Keratinocyte (primary cell): ENCODE measurements around the gene MAGI2. TPM values are rescaled to one million over a fixed set of nuclear protein-coding genes. Genes with fewer than 3 reads are reported as not detected.

Experiments used
- DNase-seq: peaks from one replicate; pipeline ENCODE4 v3.0.0-alpha.2; 2011; ENCODE audit warnings: low read depth, missing footprints, low spot score
- FAIRE-seq: peaks from 2 replicates; lab custom pipeline; 2011; peaks lifted over from hg19 to GRCh38; lab: Jason Lieb, UNC
- H2AFZ ChIP-seq: 2 replicates; pipeline ENCODE4 v1.6.0; 2012; ENCODE audit warnings: low read length, control low read depth, inconsistent platforms; ENCODE audit not compliant: control insufficient read depth
- H3K27ac ChIP-seq: 2 replicates; pipeline ENCODE4 v1.5.1; 2011; ENCODE audit warnings: low read length; ENCODE audit not compliant: control insufficient read depth, insufficient read depth
- H3K27me3 ChIP-seq: 3 replicates; pipeline ENCODE4 v1.6.0; 2011; ENCODE audit warnings: low read length; ENCODE audit not compliant: control insufficient read depth, insufficient read depth; ENCODE audit errors: extremely low read depth
- H3K36me3 ChIP-seq, 2 experiments: 2 replicates in 1 of 2; 3 replicates in 1 of 2; pipeline ENCODE4 v1.5.1; 2011; ENCODE audit warnings: low read length in 2 of 2, mild to moderate bottlenecking in 1 of 2; ENCODE audit not compliant: control insufficient read depth in 2 of 2, insufficient read depth in 2 of 2; ENCODE audit errors: extremely low read depth in 1 of 2
- H3K4me1 ChIP-seq: 3 replicates; pipeline ENCODE4 v1.5.1; 2011; ENCODE audit warnings: low read length; ENCODE audit not compliant: control insufficient read depth, insufficient read depth; ENCODE audit errors: extremely low read depth
- H3K4me2 ChIP-seq: 3 replicates; pipeline ENCODE4 v1.6.0; 2011; ENCODE audit warnings: low read depth, low read length; ENCODE audit not compliant: control insufficient read depth, insufficient read depth; ENCODE audit errors: extremely low read depth
- H3K4me3 ChIP-seq, 3 experiments: fragments of 200-600 bp in 1 of 3; sonication (generic) in 1 of 3; 2 replicates in 2 of 3; 3 replicates in 1 of 3; pipeline ENCODE4 v1.5.1; 2011 to 2016; ENCODE audit warnings: low read length in 3 of 3, mild to moderate bottlenecking in 3 of 3, control low read depth in 2 of 3, inconsistent platforms in 1 of 3, low read depth in 1 of 3, mixed read lengths in 1 of 3, mixed run types in 1 of 3, moderate library complexity in 1 of 3; ENCODE audit not compliant: control insufficient read depth in 2 of 3, insufficient read depth in 2 of 3; ENCODE audit errors: extremely low read depth in 1 of 3
- H3K79me2 ChIP-seq: 2 replicates; pipeline ENCODE4 v1.6.0; 2012; ENCODE audit warnings: low read length; ENCODE audit not compliant: control insufficient read depth, insufficient read depth
- H3K9ac ChIP-seq: 3 replicates; pipeline ENCODE4 v1.6.0; 2011; ENCODE audit warnings: low read length; ENCODE audit not compliant: control insufficient read depth, insufficient read depth; ENCODE audit errors: extremely low read depth
- H3K9me1 ChIP-seq: 3 replicates; pipeline ENCODE4 v1.6.0; 2011; ENCODE audit warnings: low read length; ENCODE audit not compliant: control insufficient read depth, insufficient read depth; ENCODE audit errors: extremely low read depth
- H3K9me3 ChIP-seq: 2 replicates; pipeline ENCODE4 v1.5.1; 2012; ENCODE audit warnings: low read depth, low read length; ENCODE audit not compliant: control insufficient read depth
- H4K20me1 ChIP-seq: 3 replicates; pipeline ENCODE4 v1.6.0; 2011; ENCODE audit warnings: low read length; ENCODE audit not compliant: control insufficient read depth, insufficient read depth; ENCODE audit errors: extremely low read depth
- EZH2 ChIP-seq: IDR thresholded peaks from one replicate; pipeline ENCODE4 v1.6.1; 2012; ENCODE audit warnings: inconsistent platforms, mild to moderate bottlenecking, low read length, moderate library complexity
- dilution Hi-C: fragments of 300-500 bp; cut with MboI; formaldehyde crosslinking; loops from one replicate; pipeline ENCODE4 v1.7.0; 2020; ENCODE audit warnings: low sequenced_read_pairs; ENCODE audit not compliant: extremely low pct_ligation_motif_present
- polyA plus RNA-seq, 5 experiments: library from polyadenylated mRNA; depleted of rRNA in 3 of 5; stranded (reverse) in 3 of 5; stranded (forward) in 1 of 5; unstranded in 1 of 5; fragments of >200 nt; gene quantifications; 1 replicate in 1 of 5; 2 replicates in 3 of 5; 3 replicates in 1 of 5; pipeline versions ENCODE4 v1.2.1 to v1.2.3, GENCODE V29; 2011 to 2012; ENCODE audit warnings: missing spikeins in 2 of 5, low read depth in 1 of 5, low replicate concordance in 1 of 5
- TF ChIP-seq, protein P1 (sequence below), 3 experiments: IDR thresholded peaks in 1 of 3; conservative IDR thresholded peaks in 1 of 3; optimal IDR thresholded peaks in 1 of 3; 2 replicates in 2 of 3; 3 replicates in 1 of 3; pipeline versions ENCODE3 to v1.5.1; 2011; ENCODE audit warnings: low read length in 3 of 3, mild to moderate bottlenecking in 3 of 3, moderate library complexity in 2 of 3, control low read depth in 1 of 3, inconsistent platforms in 1 of 3; ENCODE audit not compliant: insufficient read depth in 2 of 3; ENCODE audit errors: extremely low read depth in 1 of 3

MAGI2 gene
- polyA plus RNA-seq, 1 donor (not counting 4 experiments of a cell fraction or from before 2014, with no cell fraction given), result 0.07 TPM

DNA sequence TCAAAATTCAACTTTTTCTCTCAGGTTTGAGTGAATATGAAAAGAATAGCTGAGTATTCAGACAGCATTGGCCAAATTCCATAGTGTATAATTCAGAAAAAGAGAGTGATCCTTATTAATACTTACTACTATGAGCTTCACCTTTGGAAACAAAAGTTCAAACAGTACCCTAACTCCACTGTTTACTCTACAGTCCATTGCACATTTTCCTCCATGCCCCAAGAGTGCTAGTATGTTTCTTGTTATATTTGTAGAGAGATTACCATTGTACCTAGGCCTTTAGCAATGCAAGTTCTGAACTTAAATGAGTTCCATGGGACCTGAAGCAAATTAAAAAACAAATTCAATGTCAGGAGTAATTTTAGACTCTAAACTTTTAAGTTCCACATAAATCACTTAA is 48.1 kb downstream of the MAGI2 start:
- H3K79me2 ChIP-seq, result no peaks in the 10 kb centered on the region
- no peak overlapping the region for H3K4me3 ChIP-seq
- H3K4me1 ChIP-seq, result no peaks in the 10 kb centered on the region
- no peak overlapping the region for H3K4me2 ChIP-seq
- no peak overlapping the region for H3K27ac ChIP-seq
- H3K9me1 ChIP-seq, result no peaks in the 10 kb centered on the region
- FAIRE-seq (no peak), DNase-seq (no peak)
- H3K36me3 ChIP-seq, result no peaks in the 10 kb centered on the region
- no peak overlapping the region for H3K9ac ChIP-seq
- H2AFZ ChIP-seq, result no peak overlapping the region
- H4K20me1 ChIP-seq, result no peaks in the 10 kb centered on the region
- TF ChIP-seq EZH2, result no peak
- TF ChIP-seq, protein P1, sequence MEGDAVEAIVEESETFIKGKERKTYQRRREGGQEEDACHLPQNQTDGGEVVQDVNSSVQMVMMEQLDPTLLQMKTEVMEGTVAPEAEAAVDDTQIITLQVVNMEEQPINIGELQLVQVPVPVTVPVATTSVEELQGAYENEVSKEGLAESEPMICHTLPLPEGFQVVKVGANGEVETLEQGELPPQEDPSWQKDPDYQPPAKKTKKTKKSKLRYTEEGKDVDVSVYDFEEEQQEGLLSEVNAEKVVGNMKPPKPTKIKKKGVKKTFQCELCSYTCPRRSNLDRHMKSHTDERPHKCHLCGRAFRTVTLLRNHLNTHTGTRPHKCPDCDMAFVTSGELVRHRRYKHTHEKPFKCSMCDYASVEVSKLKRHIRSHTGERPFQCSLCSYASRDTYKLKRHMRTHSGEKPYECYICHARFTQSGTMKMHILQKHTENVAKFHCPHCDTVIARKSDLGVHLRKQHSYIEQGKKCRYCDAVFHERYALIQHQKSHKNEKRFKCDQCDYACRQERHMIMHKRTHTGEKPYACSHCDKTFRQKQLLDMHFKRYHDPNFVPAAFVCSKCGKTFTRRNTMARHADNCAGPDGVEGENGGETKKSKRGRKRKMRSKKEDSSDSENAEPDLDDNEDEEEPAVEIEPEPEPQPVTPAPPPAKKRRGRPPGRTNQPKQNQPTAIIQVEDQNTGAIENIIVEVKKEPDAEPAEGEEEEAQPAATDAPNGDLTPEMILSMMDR (optimal IDR thresholded peaks at IDR 0.05 in 1 of 3, IDR thresholded peaks at IDR 0.05 in 1 of 3, conservative IDR thresholded peaks at IDR 0.05 in 1 of 3; ENCODE audit: extremely low read depth in 1 of 3, insufficient read depth in 2 of 3, low read length in 3 of 3), result no peak
- no peaks in the 10 kb centered on the region for H3K9me3 ChIP-seq
- no peaks in the 10 kb centered on the region for H3K27me3 ChIP-seq
- dilution Hi-C loops, result no loop called here

DNA sequence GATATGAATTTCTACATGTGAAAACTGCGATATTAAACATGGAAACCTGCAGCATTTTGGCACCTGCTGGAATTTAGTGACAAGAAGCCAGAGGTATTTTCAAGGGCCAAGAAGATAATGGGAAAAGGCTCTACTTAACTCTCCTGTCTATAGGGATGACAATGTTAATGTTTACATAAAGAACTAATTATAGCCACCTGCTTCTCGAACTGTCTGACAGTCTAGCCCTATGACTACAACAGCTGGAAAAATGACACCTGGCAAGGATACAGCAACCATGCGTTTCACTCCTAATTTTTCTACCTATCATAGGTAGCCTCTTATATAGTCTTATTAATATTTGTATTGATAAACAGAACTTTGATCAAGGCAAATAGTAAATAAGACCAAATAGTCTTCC is 49.6 kb downstream of the MAGI2 start:
- FAIRE-seq (no peak), DNase-seq (no peak)
- Histone ChIP-seq H2AFZ (no peak overlapping the region), H3K4me3 (no peak overlapping the region), H3K36me3 (no peaks in the 10 kb centered on the region), H3K79me2 (no peaks in the 10 kb centered on the region), H3K4me1 (no peaks in the 10 kb centered on the region), H3K4me2 (no peak overlapping the region), H3K27me3 (no peaks in the 10 kb centered on the region), H3K9me1 (no peaks in the 10 kb centered on the region), H4K20me1 (no peaks in the 10 kb centered on the region), H3K9me3 (no peaks in the 10 kb centered on the region), H3K27ac (no peak overlapping the region), H3K9ac (no peak overlapping the region)
- TF ChIP-seq EZH2, result no peak
- TF ChIP-seq, protein P1 (optimal IDR thresholded peaks at IDR 0.05 in 1 of 3, IDR thresholded peaks at IDR 0.05 in 1 of 3, conservative IDR thresholded peaks at IDR 0.05 in 1 of 3; ENCODE audit: extremely low read depth in 1 of 3, insufficient read depth in 2 of 3, low read length in 3 of 3), result no peak
- dilution Hi-C loops, result no loop called here
